HFF-Myc (cell line): ENCODE measurements around the gene TPCN1.

Experiments used
- DNase-seq: peaks from one replicate; pipeline ENCODE4 v3.0.0-alpha.2; 2011; ENCODE audit warnings: low read depth; ENCODE audit errors: extremely low read depth
- H3K4me3 ChIP-seq: replicated peaks from 2 replicates; pipeline ENCODE4 v1.5.1; 2011; ENCODE audit warnings: low read depth, mild to moderate bottlenecking, control low read depth, low read length
- CTCF ChIP-seq: IDR thresholded peaks from 2 replicates; pipeline ENCODE4 v1.5.1; 2012; ENCODE audit warnings: mild to moderate bottlenecking, low read depth, low read length, control low read depth; ENCODE audit errors: missing control alignments

The TPCN1 gene

GRCh38 chr12:113186033-113186365 lies 35.3 kb upstream of the TPCN1 start:
- H3K4me3 ChIP-seq = peak overlapping the region; percentile 86
- DNase-seq = no peak
- no peak for TF ChIP-seq CTCF

- H3K4me3 ChIP-seq = peak overlapping the region; percentile 86
- no peak for DNase-seq
- no peak for TF ChIP-seq CTCF
Observed at GRCh38 chr12:113186666-113187325, 34.5 kb upstream of the TPCN1 start.

GRCh38 chr12:113189361-113189760 lies 31.9 kb upstream of the TPCN1 start:
- H3K4me3 ChIP-seq = no peak overlapping the region
- no peak for DNase-seq

GRCh38 chr12:113190761-113191160 lies 30.5 kb upstream of the TPCN1 start:
- DNase-seq = no peak
- TF ChIP-seq CTCF = no peak
- no peak overlapping the region for H3K4me3 ChIP-seq

More at GRCh38 chr12:113189361-113189760, 31.9 kb upstream of the TPCN1 start:
- TF ChIP-seq CTCF = no peak

- no peak for TF ChIP-seq CTCF
Observed at GRCh38 chr12:113191227-113191626, 30.0 kb upstream of the TPCN1 start.

GRCh38 chr12:113194971-113195391 lies 26.3 kb upstream of the TPCN1 start:
- peak; percentile 4 for TF ChIP-seq CTCF
- no peak for DNase-seq
- H3K4me3 ChIP-seq = no peak overlapping the region

More at GRCh38 chr12:113191227-113191626, 30.0 kb upstream of the TPCN1 start:
- H3K4me3 ChIP-seq = no peak overlapping the region
- no peak for DNase-seq

GRCh38 chr12:113195598-113195997 lies 25.7 kb upstream of the TPCN1 start:
- TF ChIP-seq CTCF = no peak
- no peak overlapping the region for H3K4me3 ChIP-seq
- DNase-seq = no peak
